ENCODE data around the gene SDF2.

SDF2 gene

DNA sequence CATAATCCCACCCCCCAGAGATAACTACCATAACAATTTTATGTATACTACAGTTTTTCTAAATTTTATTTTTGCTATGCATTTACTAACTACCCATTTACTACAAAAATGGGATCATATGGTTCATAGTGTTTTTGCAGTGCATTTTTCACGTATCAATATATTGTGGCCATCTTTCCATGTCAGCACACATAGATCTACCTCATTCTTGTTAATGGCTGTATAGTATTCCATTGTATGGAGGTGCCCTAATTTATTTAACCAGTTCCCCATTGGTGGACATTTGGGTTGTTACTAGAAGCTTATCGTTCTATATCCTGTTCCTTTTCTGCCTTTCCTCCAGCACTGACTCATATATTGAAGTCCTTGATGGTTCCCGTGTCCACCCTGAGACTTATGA, 27.3 kb upstream of the SDF2 start (continued):
- TF ChIP-seq CSRNP3 (CRISPR knock-in tag; IDR thresholded peaks at IDR 0.05) = no peak
- no peak for TF ChIP-seq BACH2 (CRISPR knock-in tag; IDR thresholded peaks at IDR 0.05; ENCODE audit: borderline replicate concordance)

DNA sequence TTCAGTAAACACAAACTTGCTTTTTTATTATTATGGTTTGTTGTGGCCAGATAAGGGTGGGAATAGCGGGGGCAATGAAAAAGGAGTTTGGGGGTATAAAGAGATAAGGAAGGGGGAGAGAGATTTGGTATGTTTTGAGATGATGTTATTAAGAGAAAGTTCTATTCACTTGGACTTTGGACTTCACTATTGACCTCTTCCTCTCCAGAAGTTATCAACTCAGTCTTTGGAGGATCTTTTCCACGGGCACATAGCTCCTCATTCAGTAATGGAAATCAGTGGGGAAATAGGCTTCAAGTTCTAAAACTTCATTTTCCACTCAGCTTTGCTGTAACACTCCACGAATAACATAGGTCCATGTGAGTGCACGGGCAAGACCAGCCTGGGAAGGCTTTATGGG, 26.8 kb upstream of the SDF2 start:
- TF ChIP-seq TSHZ2 (CRISPR knock-in tag; IDR thresholded peaks at IDR 0.05) (no peak), OSR1 (CRISPR knock-in tag; IDR thresholded peaks at IDR 0.05) (no peak), RARB (CRISPR knock-in tag; IDR thresholded peaks at IDR 0.05) (no peak), ZNF8 (CRISPR knock-in tag; IDR thresholded peaks at IDR 0.05) (no peak), CSRNP3 (CRISPR knock-in tag; IDR thresholded peaks at IDR 0.05) (no peak), PATZ1 (CRISPR knock-in tag; IDR thresholded peaks at IDR 0.05; ENCODE audit: borderline replicate concordance) (no peak), BACH2 (CRISPR knock-in tag; IDR thresholded peaks at IDR 0.05; ENCODE audit: borderline replicate concordance) (no peak), ZNF565 (CRISPR knock-in tag; conservative IDR thresholded peaks at IDR 0.05; ENCODE audit: low read depth) (no peak), ARNTL (CRISPR knock-in tag; IDR thresholded peaks at IDR 0.05; ENCODE audit: borderline replicate concordance, low read depth) (no peak), CSDC2 (CRISPR knock-in tag; IDR thresholded peaks at IDR 0.05) (no peak), ZC3H10 (CRISPR knock-in tag; IDR thresholded peaks at IDR 0.05) (no peak), ESRRG (CRISPR knock-in tag; IDR thresholded peaks at IDR 0.05) (no peak), ZFP30 (CRISPR knock-in tag; IDR thresholded peaks at IDR 0.05) (no peak), ISL1 (CRISPR knock-in tag; IDR thresholded peaks at IDR 0.05) (no peak), POU6F1 (CRISPR knock-in tag; IDR thresholded peaks at IDR 0.05; ENCODE audit: borderline replicate concordance, low read depth) (no peak), TOX (CRISPR knock-in tag; IDR thresholded peaks at IDR 0.05; ENCODE audit: borderline replicate concordance) (no peak), ZNF70 (CRISPR knock-in tag; IDR thresholded peaks at IDR 0.05) (no peak)
- ATAC-seq = no peak

DNA sequence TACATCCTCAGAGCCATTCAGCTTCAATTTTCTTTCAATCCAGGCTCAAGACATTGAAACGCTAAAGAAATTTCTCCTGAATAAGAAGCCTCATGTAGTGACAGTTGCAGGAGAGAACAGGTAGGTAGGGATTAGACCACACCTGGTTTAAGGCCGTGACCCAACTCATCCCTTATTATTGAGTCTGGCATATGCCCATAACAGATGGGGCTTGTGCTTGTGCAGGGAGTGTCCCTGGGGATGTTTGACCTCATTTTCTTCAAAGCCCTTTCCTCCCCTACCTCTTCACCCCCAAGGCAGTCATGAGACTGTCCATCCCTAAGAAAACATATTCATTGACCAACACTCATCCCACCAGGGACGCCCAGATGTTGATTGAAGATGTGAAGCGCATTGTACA, 24.6 kb upstream of the SDF2 start:
- TF ChIP-seq ESRRG (CRISPR knock-in tag; IDR thresholded peaks at IDR 0.05) (no peak), ZNF565 (CRISPR knock-in tag; conservative IDR thresholded peaks at IDR 0.05; ENCODE audit: low read depth) (no peak), CSDC2 (CRISPR knock-in tag; IDR thresholded peaks at IDR 0.05) (no peak), ARNTL (CRISPR knock-in tag; IDR thresholded peaks at IDR 0.05; ENCODE audit: borderline replicate concordance, low read depth) (no peak), ZFP3 (CRISPR knock-in tag; IDR thresholded peaks at IDR 0.05) (no peak)
- ATAC-seq = no peak

GRCh38 chr17:28685366-28685765, 23.7 kb upstream of the SDF2 start:
- ATAC-seq = no peak

More at GRCh38 chr17:28685366-28685765, 23.7 kb upstream of the SDF2 start:
- TF ChIP-seq ZNF70 (CRISPR knock-in tag; IDR thresholded peaks at IDR 0.05) (no peak), CSDC2 (CRISPR knock-in tag; IDR thresholded peaks at IDR 0.05) (no peak), ISL1 (CRISPR knock-in tag; IDR thresholded peaks at IDR 0.05) (no peak), OSR1 (CRISPR knock-in tag; IDR thresholded peaks at IDR 0.05) (no peak), ZFP3 (CRISPR knock-in tag; IDR thresholded peaks at IDR 0.05) (no peak), ZNF8 (CRISPR knock-in tag; IDR thresholded peaks at IDR 0.05) (no peak), PATZ1 (CRISPR knock-in tag; IDR thresholded peaks at IDR 0.05; ENCODE audit: borderline replicate concordance) (no peak), ZC3H10 (CRISPR knock-in tag; IDR thresholded peaks at IDR 0.05) (no peak), ZNF565 (CRISPR knock-in tag; conservative IDR thresholded peaks at IDR 0.05; ENCODE audit: low read depth) (no peak), CSRNP3 (CRISPR knock-in tag; IDR thresholded peaks at IDR 0.05) (no peak), SNAI2 (CRISPR knock-in tag; IDR thresholded peaks at IDR 0.05) (no peak)
